Lower lobe of right lung (tissue), 2 donors: ENCODE data around the gene CAPRIN1. TPM values are rescaled to one million over a fixed set of nuclear protein-coding genes. Genes with fewer than 3 reads are reported as not detected.
"Not testable (repeated sequence)": the region's sequence is repeated elsewhere in the genome, so short reads cannot be mapped to it uniquely, and the experiment has no call there.

Experiments used
- ATAC-seq, 2 donors: fragments of 200-7000 bp; cut with Tn5 transposase; one replicate each; pipeline ENCODE4 v1.9.1; 2020 to 2022; ENCODE audit warnings: mild to moderate bottlenecking in 2 of 2, moderate library complexity in 2 of 2
- DNase-seq: peaks from one replicate; pipeline ENCODE4 v3.0.0-alpha.2; 2020
- H3K27ac ChIP-seq: fragments of 200-600 bp; one replicate; pipeline ENCODE4 v1.8.0; 2022
- H3K27me3 ChIP-seq: fragments of 200-600 bp; one replicate; pipeline ENCODE4 v1.8.0; 2022; ENCODE audit warnings: low read depth
- H3K36me3 ChIP-seq: fragments of 200-600 bp; one replicate; pipeline ENCODE4 v1.8.0; 2022; ENCODE audit warnings: mild to moderate bottlenecking
- H3K4me1 ChIP-seq: fragments of 200-600 bp; one replicate; pipeline ENCODE4 v1.8.0; 2022
- H3K4me3 ChIP-seq: fragments of 200-600 bp; one replicate; pipeline ENCODE4 v1.8.0; 2022; ENCODE audit warnings: mild to moderate bottlenecking
- H3K9me3 ChIP-seq: fragments of 200-600 bp; one replicate; pipeline ENCODE4 v1.8.0; 2022
- CTCF ChIP-seq: fragments of 200-600 bp; IDR thresholded peaks from one replicate; pipeline ENCODE4 v1.8.0; 2022; ENCODE audit warnings: antibody characterized with exemption, mild to moderate bottlenecking
- intact Hi-C: fragments of 100-400 bp; cut with DNase I; formaldehyde crosslinking; loops from one replicate; pipeline ENCODE4 v1.11.0; 2022
- total RNA-seq: library from RNA; stranded (reverse); fragmentation: NEBNext Ultra II Directional; extraction: Animal tissue kit (Norgen Biotek cat#: 25700); gene quantifications from one replicate; pipeline ENCODE4 v1.2.1, GENCODE V29; 2021
- donor health status: DM: no; HTN: yes; CAD: no; lungs with severe emphysema.

CAPRIN1 gene
- total RNA-seq, 1 donor from 2014 or later, result 187 TPM

DNA sequence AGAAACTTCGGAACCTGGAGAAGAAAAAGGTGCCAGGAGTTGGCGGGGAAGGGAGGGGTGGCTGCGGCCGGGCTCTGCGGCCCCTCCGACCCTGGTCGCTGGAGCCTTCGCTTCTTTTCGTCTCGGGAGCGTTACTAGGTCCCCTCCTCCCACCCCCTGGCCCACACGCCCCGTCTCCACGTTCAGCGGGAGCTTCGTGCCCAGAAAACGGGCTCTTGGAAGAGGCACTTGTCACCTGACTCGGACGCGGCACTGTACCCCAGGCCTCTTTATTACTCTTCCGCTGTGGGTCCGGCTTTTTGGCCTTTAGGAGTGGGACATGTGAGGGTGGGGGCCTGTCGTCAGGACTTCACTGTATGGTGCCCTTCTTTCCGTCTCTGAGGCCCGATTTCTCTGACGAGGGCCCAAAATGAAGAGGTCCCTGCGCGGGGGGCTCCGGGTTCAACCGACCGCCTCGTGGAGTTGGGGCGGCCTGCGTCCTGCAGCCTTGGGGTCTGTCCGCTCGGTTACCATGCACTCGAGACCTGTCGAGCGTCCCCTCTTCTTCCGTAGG, 1.2 kb downstream of the CAPRIN1 start:
- no peaks in the 10 kb centered on the region for H3K9me3 ChIP-seq
- intact Hi-C loops, result no loop called here
- peaks cover 13% of the 10 kb centered on the region for H3K36me3 ChIP-seq
- ATAC-seq, result peak in 1 of 2 donors; percentile 11
- TF ChIP-seq CTCF, result no peak
- H3K27me3 ChIP-seq, result no peaks in the 10 kb centered on the region
- peak; percentile 52 for DNase-seq
- peak overlapping the region; percentile 99 for H3K27ac ChIP-seq
- H3K4me3 ChIP-seq, result peak overlapping the region; percentile 92
- peaks cover 49% of the 10 kb centered on the region for H3K4me1 ChIP-seq

DNA sequence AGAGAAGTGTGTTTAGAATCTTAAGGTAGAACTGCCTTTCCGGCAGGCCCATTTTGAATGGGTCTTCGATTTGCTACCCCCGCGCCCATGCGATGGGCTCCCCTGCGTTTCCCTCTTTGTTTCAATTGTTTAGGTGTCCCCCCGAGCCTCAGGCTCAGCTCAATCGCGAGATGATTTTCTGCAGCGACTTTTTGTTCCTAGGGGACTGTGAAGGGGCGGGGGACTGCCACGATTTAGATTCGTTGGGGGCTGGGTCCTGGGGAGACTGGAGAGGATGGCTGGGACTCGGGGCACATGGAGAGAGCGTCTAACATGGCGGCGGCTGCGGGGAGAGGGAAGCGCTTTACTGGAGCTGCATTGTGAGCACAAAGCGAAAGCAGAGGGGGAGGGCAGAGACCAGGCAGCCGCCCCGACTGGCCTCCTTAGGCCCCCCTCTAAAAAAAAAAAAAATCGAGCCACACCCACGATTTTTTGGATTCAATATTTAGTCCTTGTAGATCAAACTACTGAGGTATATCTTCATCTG, 1.7 kb downstream of the CAPRIN1 start:
- H3K4me1 ChIP-seq, result peaks cover 54% of the 10 kb centered on the region
- peak; percentile 59 to 72 for ATAC-seq
- H3K4me3 ChIP-seq, result peak overlapping the region; percentile 92
- peak; percentile 87 for DNase-seq
- H3K9me3 ChIP-seq, result no peaks in the 10 kb centered on the region
- TF ChIP-seq CTCF, result no peak
- intact Hi-C loops, result no loop called here
- H3K27me3 ChIP-seq, result no peaks in the 10 kb centered on the region
- peak overlapping the region; percentile 99 for H3K27ac ChIP-seq
- H3K36me3 ChIP-seq, result peaks cover 13% of the 10 kb centered on the region

DNA sequence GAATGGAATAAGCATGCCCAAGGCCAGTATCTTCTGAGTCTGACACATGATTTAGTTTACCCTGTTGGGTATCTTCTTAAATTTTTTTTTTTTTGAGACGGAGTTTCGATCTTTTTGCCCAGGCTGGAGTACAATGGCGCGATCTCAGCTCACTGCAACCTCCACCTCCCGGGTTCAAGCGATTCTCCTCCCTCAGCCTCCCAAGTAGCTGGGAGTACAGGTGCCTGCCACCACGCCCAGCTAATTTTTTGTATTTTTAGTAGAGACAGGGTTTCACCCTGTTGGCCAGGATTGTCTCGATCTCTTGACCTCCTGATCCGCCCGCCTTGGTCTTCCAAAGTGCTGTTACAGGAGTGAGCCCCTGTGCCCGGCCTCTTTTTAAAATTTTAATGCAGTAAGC, 2.8 kb downstream of the CAPRIN1 start:
- DNase-seq, H3K9me3 ChIP-seq, H3K27me3 ChIP-seq, ATAC-seq, intact Hi-C loops, H3K27ac ChIP-seq: not testable (repeated sequence)
- H3K4me1 ChIP-seq, result peaks cover 62% of the 10 kb centered on the region
- H3K36me3 ChIP-seq, result peaks cover 13% of the 10 kb centered on the region
- H3K4me3 ChIP-seq, result peak overlapping the region; percentile 92

DNA sequence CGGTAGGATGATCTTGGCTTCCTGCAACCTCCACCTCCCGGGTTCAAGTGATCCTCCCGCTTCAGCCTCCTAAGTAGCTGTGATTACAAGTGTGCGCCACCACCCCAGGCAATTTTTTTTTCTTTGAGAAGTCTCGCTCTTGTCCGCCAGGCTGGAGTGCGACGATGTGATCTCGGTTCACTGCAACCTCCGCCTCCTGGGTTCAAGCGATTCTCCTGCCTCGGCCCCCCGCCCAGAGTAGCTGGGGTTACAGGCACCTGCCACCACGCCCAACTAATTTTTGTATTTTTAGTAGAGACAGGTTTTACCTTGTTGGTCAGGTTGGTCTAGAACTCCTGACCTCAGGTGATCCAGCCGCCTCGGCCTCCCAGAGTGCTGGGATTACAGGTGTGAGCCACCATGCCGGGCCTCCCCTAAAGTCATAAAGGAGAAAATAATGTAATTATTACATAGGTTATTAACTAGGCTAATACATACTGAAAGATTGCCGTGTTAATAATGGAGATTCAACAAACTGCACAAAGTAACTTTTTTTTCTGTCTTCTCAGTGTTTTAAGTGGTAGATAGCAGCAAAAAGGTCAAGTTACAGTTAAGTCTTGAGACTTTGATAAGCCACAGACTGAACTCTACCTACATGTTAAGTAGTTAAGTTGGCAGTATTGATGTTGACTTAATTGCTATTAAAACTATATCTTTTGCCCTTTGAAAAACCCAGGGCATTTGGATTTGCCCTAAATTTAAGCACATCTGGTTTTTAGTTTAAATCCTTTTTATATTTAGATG, 3.9 kb downstream of the CAPRIN1 start:
- Histone ChIP-seq H3K27ac (no peak overlapping the region), H3K4me1 (peaks cover 68% of the 10 kb centered on the region), H3K27me3 (no peaks in the 10 kb centered on the region), H3K9me3 (no peaks in the 10 kb centered on the region), H3K4me3 (no peak overlapping the region), H3K36me3 (peaks cover 13% of the 10 kb centered on the region)
- no peak for TF ChIP-seq CTCF
- intact Hi-C loops, result no loop called here
- ATAC-seq (no peak), DNase-seq (no peak)

- TF ChIP-seq CTCF, result no peak
- intact Hi-C loops, result no loop called here
These were observed 5.1 kb downstream of the CAPRIN1 start for GRCh38 chr11:34056672-34057071.

More at GRCh38 chr11:34056672-34057071, 5.1 kb downstream of the CAPRIN1 start:
- Histone ChIP-seq H3K4me3 (no peak overlapping the region), H3K27ac (no peak overlapping the region), H3K9me3 (no peaks in the 10 kb centered on the region), H3K27me3 (no peaks in the 10 kb centered on the region), H3K4me1 (peaks cover 72% of the 10 kb centered on the region), H3K36me3 (peaks cover 18% of the 10 kb centered on the region)
- DNase-seq (no peak), ATAC-seq (no peak)
